ENCODE measurements around the gene PRRC2B.

DNA sequence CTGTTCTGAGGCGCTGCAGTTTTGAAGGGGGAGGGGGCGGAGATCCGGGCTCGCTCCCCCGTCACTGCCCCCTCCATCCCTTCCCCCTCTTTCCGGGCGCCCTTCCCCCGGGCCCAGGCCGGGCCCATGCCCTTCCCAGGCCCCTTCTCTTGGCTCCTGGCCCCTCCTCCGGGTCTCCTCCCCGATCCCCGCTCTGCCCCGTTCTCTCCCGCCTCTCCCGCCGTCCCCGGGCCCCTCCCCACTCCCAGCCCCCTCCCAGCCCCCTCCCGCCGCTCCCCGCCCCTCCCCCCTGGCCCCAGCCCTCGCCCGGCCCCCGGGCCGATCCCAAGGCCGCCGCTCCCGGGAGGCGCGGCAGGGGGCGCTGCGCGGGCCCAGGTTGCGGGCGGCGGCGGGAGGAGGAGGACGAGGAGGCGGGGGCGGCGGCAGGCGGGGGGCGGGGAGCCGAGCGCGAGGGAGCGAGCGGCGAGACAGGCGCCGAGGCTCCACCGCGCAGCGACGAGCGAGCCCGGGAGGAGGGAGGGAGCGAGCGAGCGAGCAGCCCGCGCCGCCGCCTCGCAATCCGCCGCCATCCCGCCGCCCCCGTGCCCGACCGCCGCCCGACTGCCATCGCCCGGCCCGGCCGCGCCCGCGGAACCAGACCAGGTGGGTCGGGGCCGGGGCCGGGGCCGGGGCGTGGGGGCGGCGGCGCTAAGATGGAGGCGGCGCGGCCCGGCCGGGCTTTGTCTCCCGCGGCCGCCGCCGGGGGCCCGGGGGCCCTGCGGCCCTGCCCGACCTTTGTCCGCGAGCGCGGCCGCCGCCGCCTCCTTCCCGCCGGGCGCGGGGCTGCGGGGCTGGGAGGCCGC lies at the start of gene PRRC2B:
- TF ChIP-seq, protein P1, sequence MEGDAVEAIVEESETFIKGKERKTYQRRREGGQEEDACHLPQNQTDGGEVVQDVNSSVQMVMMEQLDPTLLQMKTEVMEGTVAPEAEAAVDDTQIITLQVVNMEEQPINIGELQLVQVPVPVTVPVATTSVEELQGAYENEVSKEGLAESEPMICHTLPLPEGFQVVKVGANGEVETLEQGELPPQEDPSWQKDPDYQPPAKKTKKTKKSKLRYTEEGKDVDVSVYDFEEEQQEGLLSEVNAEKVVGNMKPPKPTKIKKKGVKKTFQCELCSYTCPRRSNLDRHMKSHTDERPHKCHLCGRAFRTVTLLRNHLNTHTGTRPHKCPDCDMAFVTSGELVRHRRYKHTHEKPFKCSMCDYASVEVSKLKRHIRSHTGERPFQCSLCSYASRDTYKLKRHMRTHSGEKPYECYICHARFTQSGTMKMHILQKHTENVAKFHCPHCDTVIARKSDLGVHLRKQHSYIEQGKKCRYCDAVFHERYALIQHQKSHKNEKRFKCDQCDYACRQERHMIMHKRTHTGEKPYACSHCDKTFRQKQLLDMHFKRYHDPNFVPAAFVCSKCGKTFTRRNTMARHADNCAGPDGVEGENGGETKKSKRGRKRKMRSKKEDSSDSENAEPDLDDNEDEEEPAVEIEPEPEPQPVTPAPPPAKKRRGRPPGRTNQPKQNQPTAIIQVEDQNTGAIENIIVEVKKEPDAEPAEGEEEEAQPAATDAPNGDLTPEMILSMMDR (IDR thresholded peaks at IDR 0.05), result peak in 11 of 12 donors; percentile 6 to 84 (median 65)
- peak in 1 of 2 donors; percentile 26 for TF ChIP-seq POLR2A (IDR thresholded peaks at IDR 0.05)
